SU-DHL-6 (cell line): Measurements from ENCODE around the gene TSPAN32.

Source experiments
- EZH2phosphoT487 ChIP-seq: fragments of 200-600 bp; sonication (generic), shearing (Covaris generic); conservative IDR thresholded peaks from 2 replicates; pipeline ENCODE4 v1.6.1; 2018; ENCODE audit warnings: mild to moderate bottlenecking, antibody characterized with exemption, low read length, moderate library complexity, mixed read lengths
- TF ChIP-seq, protein P1 (sequence below): fragments of 200-600 bp; sonication (generic); IDR thresholded peaks from one replicate; pipeline ENCODE4 v1.5.1; 2017; ENCODE audit warnings: antibody characterized with exemption, mild to moderate bottlenecking, low read length, moderate library complexity; ENCODE audit not compliant: insufficient read depth, poor library complexity, severe bottlenecking

- TF ChIP-seq, protein P1, sequence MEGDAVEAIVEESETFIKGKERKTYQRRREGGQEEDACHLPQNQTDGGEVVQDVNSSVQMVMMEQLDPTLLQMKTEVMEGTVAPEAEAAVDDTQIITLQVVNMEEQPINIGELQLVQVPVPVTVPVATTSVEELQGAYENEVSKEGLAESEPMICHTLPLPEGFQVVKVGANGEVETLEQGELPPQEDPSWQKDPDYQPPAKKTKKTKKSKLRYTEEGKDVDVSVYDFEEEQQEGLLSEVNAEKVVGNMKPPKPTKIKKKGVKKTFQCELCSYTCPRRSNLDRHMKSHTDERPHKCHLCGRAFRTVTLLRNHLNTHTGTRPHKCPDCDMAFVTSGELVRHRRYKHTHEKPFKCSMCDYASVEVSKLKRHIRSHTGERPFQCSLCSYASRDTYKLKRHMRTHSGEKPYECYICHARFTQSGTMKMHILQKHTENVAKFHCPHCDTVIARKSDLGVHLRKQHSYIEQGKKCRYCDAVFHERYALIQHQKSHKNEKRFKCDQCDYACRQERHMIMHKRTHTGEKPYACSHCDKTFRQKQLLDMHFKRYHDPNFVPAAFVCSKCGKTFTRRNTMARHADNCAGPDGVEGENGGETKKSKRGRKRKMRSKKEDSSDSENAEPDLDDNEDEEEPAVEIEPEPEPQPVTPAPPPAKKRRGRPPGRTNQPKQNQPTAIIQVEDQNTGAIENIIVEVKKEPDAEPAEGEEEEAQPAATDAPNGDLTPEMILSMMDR = no peak
- no peak for TF ChIP-seq EZH2phosphoT487
Measured at GRCh38 chr11:2366733-2367132, 64.9 kb downstream of the TSPAN32 start.
